ENCODE results near the gene GATA5.
A peak's percentile ranks its signal among the peaks of the same experiment; 100 is the strongest.

The GATA5 gene

GRCh38 chr20:62446888-62447869 lies 28.6 kb downstream of the GATA5 start:
- H3K4ac ChIP-seq (ENCODE audit: low read length), result no peak overlapping the region
- H3K23ac ChIP-seq (ENCODE audit: low read depth, low read length, poor library complexity), result no peak overlapping the region
- peaks cover 9 to 17% of the 10 kb centered on the region in 2 donors for H3K4me1 ChIP-seq (ENCODE audit: control insufficient read depth in 2 of 2, insufficient read depth in 1 of 2, low read depth in 1 of 2, low read length in 2 of 2)
- H3K9ac ChIP-seq (ENCODE audit: low read depth, low read length, poor library complexity), result no peak overlapping the region
- H4K91ac ChIP-seq (ENCODE audit: low read depth, low read length, poor library complexity), result no peak overlapping the region
- no peak overlapping the region for H4K8ac ChIP-seq (ENCODE audit: low read depth, low read length)
- DNase-seq (ENCODE audit: low spot score), result no peak
- H3K18ac ChIP-seq (ENCODE audit: low read length), result peak overlapping the region; percentile 45
- no peaks in the 10 kb centered on the region for H3K79me1 ChIP-seq (ENCODE audit: low read depth, low read length)
- WGBS, 2 donors (ENCODE audit: extremely low coverage in 2 of 2, insufficient read length in 2 of 2, insufficient replicate concordance in 1 of 2), result no CpG with 5 or more reads among the region's 44 CpGs
- peak overlapping the region; percentile 69 for H2BK5ac ChIP-seq (ENCODE audit: low read length)
- H3K27me3 ChIP-seq (ENCODE audit: control insufficient read depth in 3 of 3, insufficient read depth in 3 of 3, low read depth in 1 of 3, low read length in 3 of 3), result peaks cover 0 to 26% (median 0%) of the 10 kb centered on the region in 3 experiments
- peak overlapping the region; percentile 60 for H2BK15ac ChIP-seq (ENCODE audit: low read length)
- no peak overlapping the region for H3K4me3 ChIP-seq (ENCODE audit: low read length in 2 of 2)
- H3K14ac ChIP-seq (ENCODE audit: low read length), result no peak overlapping the region
- H3K9me3 ChIP-seq (replicated peaks in 1 of 2; ENCODE audit: control insufficient read depth in 2 of 2, insufficient read depth in 1 of 2, low read depth in 1 of 2, low read length in 2 of 2), result no peaks in the 10 kb centered on the region
- H3K36me3 ChIP-seq (replicated peaks in 1 of 2; ENCODE audit: control insufficient read depth in 2 of 2, insufficient read depth in 2 of 2, low read length in 2 of 2), result no peaks in the 10 kb centered on the region
- H2AFZ ChIP-seq (ENCODE audit: low read length), result no peak overlapping the region
- peak overlapping the region; percentile 1 for H2BK12ac ChIP-seq (ENCODE audit: low read length)
- no peak overlapping the region for H2BK120ac ChIP-seq (ENCODE audit: low read depth, low read length)
- H2AK5ac ChIP-seq (ENCODE audit: low read depth, low read length), result peak overlapping the region; percentile 99
- H3K4me2 ChIP-seq (ENCODE audit: insufficient read depth, low read length, poor library complexity, severe bottlenecking), result no peak overlapping the region
- H3K27ac ChIP-seq (replicated peaks; ENCODE audit: low read length), result no peak overlapping the region

- H3K14ac ChIP-seq (ENCODE audit: low read length), result no peak overlapping the region
- H3K18ac ChIP-seq (ENCODE audit: low read length), result peak overlapping the region; percentile 85
- H3K4ac ChIP-seq (ENCODE audit: low read length), result no peak overlapping the region
- no peak overlapping the region for H4K8ac ChIP-seq (ENCODE audit: low read depth, low read length)
- peaks cover 0 to 31% (median 0%) of the 10 kb centered on the region in 3 experiments for H3K27me3 ChIP-seq (ENCODE audit: control insufficient read depth in 3 of 3, insufficient read depth in 3 of 3, low read depth in 1 of 3, low read length in 3 of 3)
- no peak for DNase-seq (ENCODE audit: low spot score)
- no peak overlapping the region for H4K91ac ChIP-seq (ENCODE audit: low read depth, low read length, poor library complexity)
- H2BK15ac ChIP-seq (ENCODE audit: low read length), result peak overlapping the region; percentile 56
- H3K36me3 ChIP-seq (replicated peaks in 1 of 2; ENCODE audit: control insufficient read depth in 2 of 2, insufficient read depth in 2 of 2, low read length in 2 of 2), result no peaks in the 10 kb centered on the region
- H2BK120ac ChIP-seq (ENCODE audit: low read depth, low read length), result no peak overlapping the region
- no peak overlapping the region for H3K23ac ChIP-seq (ENCODE audit: low read depth, low read length, poor library complexity)
- H3K4me2 ChIP-seq (ENCODE audit: insufficient read depth, low read length, poor library complexity, severe bottlenecking), result no peak overlapping the region
- H3K4me1 ChIP-seq (ENCODE audit: control insufficient read depth in 2 of 2, insufficient read depth in 1 of 2, low read depth in 1 of 2, low read length in 2 of 2), result peaks cover 9 to 17% of the 10 kb centered on the region in 2 donors
- H3K9me3 ChIP-seq (replicated peaks in 1 of 2; ENCODE audit: control insufficient read depth in 2 of 2, insufficient read depth in 1 of 2, low read depth in 1 of 2, low read length in 2 of 2), result no peaks in the 10 kb centered on the region
- no CpG with 5 or more reads among the region's 12 CpGs for WGBS, 2 donors (ENCODE audit: extremely low coverage in 2 of 2, insufficient read length in 2 of 2, insufficient replicate concordance in 1 of 2)
- H2AK5ac ChIP-seq (ENCODE audit: low read depth, low read length), result peak overlapping the region; percentile 90
- H2BK5ac ChIP-seq (ENCODE audit: low read length), result peak overlapping the region; percentile 66
- H3K9ac ChIP-seq (ENCODE audit: low read depth, low read length, poor library complexity), result no peak overlapping the region
- H3K79me1 ChIP-seq (ENCODE audit: low read depth, low read length), result no peaks in the 10 kb centered on the region
- no peak overlapping the region for H3K27ac ChIP-seq (replicated peaks; ENCODE audit: low read length)
- no peak overlapping the region for H2BK12ac ChIP-seq (ENCODE audit: low read length)
- no peak overlapping the region for H3K4me3 ChIP-seq (ENCODE audit: low read length in 2 of 2)
- H2AFZ ChIP-seq (ENCODE audit: low read length), result no peak overlapping the region
Observed at GRCh38 chr20:62446481-62446880, 29.3 kb downstream of the GATA5 start.

GRCh38 chr20:62445553-62446340 lies 30.0 kb downstream of the GATA5 start:
- Histone ChIP-seq H3K27ac (replicated peaks; ENCODE audit: low read length) (no peak overlapping the region), H3K4me3 (ENCODE audit: low read length in 2 of 2) (no peak overlapping the region), H3K9me3 (replicated peaks in 1 of 2; ENCODE audit: control insufficient read depth in 2 of 2, insufficient read depth in 1 of 2, low read depth in 1 of 2, low read length in 2 of 2) (no peaks in the 10 kb centered on the region), H3K4me1 (ENCODE audit: control insufficient read depth in 2 of 2, insufficient read depth in 1 of 2, low read depth in 1 of 2, low read length in 2 of 2) (peaks cover 9 to 17% of the 10 kb centered on the region in 2 donors), H3K14ac (ENCODE audit: low read length) (peak overlapping the region; percentile 31), H3K4ac (ENCODE audit: low read length) (no peak overlapping the region), H4K8ac (ENCODE audit: low read depth, low read length) (no peak overlapping the region), H3K27me3 (ENCODE audit: control insufficient read depth in 3 of 3, insufficient read depth in 3 of 3, low read depth in 1 of 3, low read length in 3 of 3) (peaks cover 0 to 37% (median 0%) of the 10 kb centered on the region in 3 experiments), H3K9ac (ENCODE audit: low read depth, low read length, poor library complexity) (no peak overlapping the region), H2BK12ac (ENCODE audit: low read length) (no peak overlapping the region), H2BK120ac (ENCODE audit: low read depth, low read length) (no peak overlapping the region), H2AK5ac (ENCODE audit: low read depth, low read length) (peak overlapping the region; percentile 95), H3K36me3 (replicated peaks in 1 of 2; ENCODE audit: control insufficient read depth in 2 of 2, insufficient read depth in 2 of 2, low read length in 2 of 2) (no peaks in the 10 kb centered on the region), H2BK5ac (ENCODE audit: low read length) (peak overlapping the region; percentile 53), H3K79me1 (ENCODE audit: low read depth, low read length) (no peaks in the 10 kb centered on the region), H3K18ac (ENCODE audit: low read length) (no peak overlapping the region), H3K23ac (ENCODE audit: low read depth, low read length, poor library complexity) (peak overlapping the region; percentile 65), H4K91ac (ENCODE audit: low read depth, low read length, poor library complexity) (no peak overlapping the region), H2BK15ac (ENCODE audit: low read length) (peak overlapping the region; percentile 75), H2AFZ (ENCODE audit: low read length) (no peak overlapping the region), H3K4me2 (ENCODE audit: insufficient read depth, low read length, poor library complexity, severe bottlenecking) (no peak overlapping the region)
- no CpG with 5 or more reads among the region's 36 CpGs for WGBS, 2 donors (ENCODE audit: extremely low coverage in 2 of 2, insufficient read length in 2 of 2, insufficient replicate concordance in 1 of 2)
- no peak for DNase-seq (ENCODE audit: low spot score)

GRCh38 chr20:62444286-62444685 lies 31.5 kb downstream of the GATA5 start:
- Histone ChIP-seq H2BK12ac (ENCODE audit: low read length) (no peak overlapping the region), H2AK5ac (ENCODE audit: low read depth, low read length) (no peak overlapping the region), H3K27ac (replicated peaks; ENCODE audit: low read length) (no peak overlapping the region), H4K91ac (ENCODE audit: low read depth, low read length, poor library complexity) (no peak overlapping the region), H3K4ac (ENCODE audit: low read length) (no peak overlapping the region), H2BK5ac (ENCODE audit: low read length) (no peak overlapping the region), H4K8ac (ENCODE audit: low read depth, low read length) (no peak overlapping the region), H2BK15ac (ENCODE audit: low read length) (no peak overlapping the region), H3K23ac (ENCODE audit: low read depth, low read length, poor library complexity) (no peak overlapping the region), H2AFZ (ENCODE audit: low read length) (no peak overlapping the region), H3K9me3 (replicated peaks in 1 of 2; ENCODE audit: control insufficient read depth in 2 of 2, insufficient read depth in 1 of 2, low read depth in 1 of 2, low read length in 2 of 2) (no peaks in the 10 kb centered on the region), H3K14ac (ENCODE audit: low read length) (no peak overlapping the region), H3K36me3 (replicated peaks in 1 of 2; ENCODE audit: control insufficient read depth in 2 of 2, insufficient read depth in 2 of 2, low read length in 2 of 2) (no peaks in the 10 kb centered on the region), H3K9ac (ENCODE audit: low read depth, low read length, poor library complexity) (no peak overlapping the region), H3K18ac (ENCODE audit: low read length) (no peak overlapping the region), H3K4me3 (ENCODE audit: low read length in 2 of 2) (peak overlapping the region in 1 of 2 donors; percentile 4), H3K79me1 (ENCODE audit: low read depth, low read length) (no peaks in the 10 kb centered on the region), H3K4me2 (ENCODE audit: insufficient read depth, low read length, poor library complexity, severe bottlenecking) (no peak overlapping the region), H2BK120ac (ENCODE audit: low read depth, low read length) (no peak overlapping the region), H3K27me3 (ENCODE audit: control insufficient read depth in 3 of 3, insufficient read depth in 3 of 3, low read depth in 1 of 3, low read length in 3 of 3) (peaks cover 0 to 45% (median 0%) of the 10 kb centered on the region in 3 experiments), H3K4me1 (ENCODE audit: control insufficient read depth in 2 of 2, insufficient read depth in 1 of 2, low read depth in 1 of 2, low read length in 2 of 2) (peaks cover 8 to 15% of the 10 kb centered on the region in 2 donors)
- WGBS, 2 donors (ENCODE audit: extremely low coverage in 2 of 2, insufficient read length in 2 of 2, insufficient replicate concordance in 1 of 2), result no CpG with 5 or more reads among the region's 6 CpGs
- DNase-seq (ENCODE audit: low spot score), result no peak
